ENCODE data around the gene JAZF1. TPM values are rescaled to one million over a fixed set of nuclear protein-coding genes. Genes with fewer than 3 reads are reported as not detected.
A peak's percentile ranks its signal among the peaks of the same experiment; 100 is the strongest.

The JAZF1 gene
- total and polyA plus RNA-seq, 11 donors: 10.3 to 46.2 (median 26.8) TPM

DNA sequence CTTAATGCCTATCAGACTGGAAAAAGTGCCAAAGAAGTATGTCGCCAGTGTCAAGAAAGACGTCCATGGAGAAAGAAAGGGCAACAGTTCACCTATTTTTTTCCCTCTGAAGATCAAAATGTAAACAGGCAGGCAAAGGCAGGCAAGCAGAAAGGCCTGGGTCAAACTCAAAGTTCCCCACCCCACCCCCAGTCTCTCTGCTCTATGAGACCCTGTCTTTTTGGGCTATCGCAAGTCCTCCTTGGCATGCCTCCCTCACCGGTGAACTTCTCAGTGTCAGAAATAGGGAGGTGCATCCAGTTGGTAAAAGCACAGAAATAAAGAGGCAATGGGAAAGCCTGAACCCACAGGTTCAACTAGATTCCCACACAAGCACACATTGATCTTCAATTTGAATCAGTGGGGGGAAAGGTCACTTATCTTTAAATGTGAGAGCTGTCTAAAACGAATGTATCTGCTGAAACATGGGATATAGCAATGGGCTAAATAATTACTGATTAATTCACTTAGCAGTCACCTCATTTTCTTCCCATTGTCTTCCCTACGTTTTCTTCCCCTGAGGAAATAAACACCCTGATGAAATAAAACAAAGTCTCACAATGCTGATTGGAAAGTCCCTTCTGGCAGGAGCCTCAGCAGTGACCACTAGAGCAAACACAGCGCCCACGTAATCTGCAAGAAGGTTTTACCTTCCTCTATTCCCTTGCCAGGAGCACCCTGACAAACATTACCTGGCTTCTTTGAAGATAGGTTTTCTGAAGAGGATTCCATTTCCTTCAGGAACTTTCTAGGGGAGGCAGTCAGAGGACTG lies 31.1 kb downstream of the JAZF1 start:
- Histone ChIP-seq H3K36me3 (no peaks in the 10 kb centered on the region), H3K9me3 (no peaks in the 10 kb centered on the region), H3K27ac (no peak overlapping the region), H3K4me3 (no peak overlapping the region), H3K4me1 (peaks cover 0 to 43% (median 12%) of the 10 kb centered on the region in 12 donors), H3K27me3 (no peaks in the 10 kb centered on the region)
- TF ChIP-seq, protein P1, sequence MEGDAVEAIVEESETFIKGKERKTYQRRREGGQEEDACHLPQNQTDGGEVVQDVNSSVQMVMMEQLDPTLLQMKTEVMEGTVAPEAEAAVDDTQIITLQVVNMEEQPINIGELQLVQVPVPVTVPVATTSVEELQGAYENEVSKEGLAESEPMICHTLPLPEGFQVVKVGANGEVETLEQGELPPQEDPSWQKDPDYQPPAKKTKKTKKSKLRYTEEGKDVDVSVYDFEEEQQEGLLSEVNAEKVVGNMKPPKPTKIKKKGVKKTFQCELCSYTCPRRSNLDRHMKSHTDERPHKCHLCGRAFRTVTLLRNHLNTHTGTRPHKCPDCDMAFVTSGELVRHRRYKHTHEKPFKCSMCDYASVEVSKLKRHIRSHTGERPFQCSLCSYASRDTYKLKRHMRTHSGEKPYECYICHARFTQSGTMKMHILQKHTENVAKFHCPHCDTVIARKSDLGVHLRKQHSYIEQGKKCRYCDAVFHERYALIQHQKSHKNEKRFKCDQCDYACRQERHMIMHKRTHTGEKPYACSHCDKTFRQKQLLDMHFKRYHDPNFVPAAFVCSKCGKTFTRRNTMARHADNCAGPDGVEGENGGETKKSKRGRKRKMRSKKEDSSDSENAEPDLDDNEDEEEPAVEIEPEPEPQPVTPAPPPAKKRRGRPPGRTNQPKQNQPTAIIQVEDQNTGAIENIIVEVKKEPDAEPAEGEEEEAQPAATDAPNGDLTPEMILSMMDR (IDR thresholded peaks at IDR 0.05): no peak
- TF ChIP-seq POLR2A (IDR thresholded peaks at IDR 0.05): no peak
- intact Hi-C loops (cut with DNase I): no loop called here
- ATAC-seq (no peak), DNase-seq (no peak)
- WGBS, 4 donors: 59 to 72% (median 68%) methylated on average over 8 of the region's 8 CpGs

DNA sequence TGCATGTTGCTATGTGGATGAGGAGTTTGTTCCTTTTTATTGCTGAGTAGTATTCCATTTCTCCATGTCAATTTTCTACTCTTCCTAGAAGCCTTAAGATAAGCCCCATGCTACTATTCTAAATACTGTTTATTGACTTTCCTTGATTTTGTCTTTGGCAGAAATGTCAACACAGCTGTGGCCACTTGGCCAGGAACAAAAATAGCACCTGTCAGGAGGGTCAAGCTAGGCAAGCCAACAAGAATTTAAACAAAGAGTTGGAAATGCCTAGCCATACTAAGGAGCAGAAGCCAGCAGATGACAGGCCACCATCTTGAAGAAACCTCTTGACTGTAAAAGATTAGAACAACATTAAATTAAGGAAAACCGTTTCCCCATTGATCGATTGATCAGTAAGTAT lies 34.7 kb downstream of the JAZF1 start:
- no peak for ATAC-seq
- DNase-seq: no peak
- WGBS, 4 donors: 78 to 95% (median 91%) methylated on average over 2 of the region's 2 CpGs
- intact Hi-C loops (cut with DNase I): no loop called here
- no peak for TF ChIP-seq POLR2A (IDR thresholded peaks at IDR 0.05)
- TF ChIP-seq, protein P1 (IDR thresholded peaks at IDR 0.05): no peak
- Histone ChIP-seq H3K27ac (no peak overlapping the region), H3K27me3 (no peaks in the 10 kb centered on the region), H3K4me3 (no peak overlapping the region), H3K9me3 (no peaks in the 10 kb centered on the region), H3K36me3 (no peaks in the 10 kb centered on the region), H3K4me1 (peaks cover 0 to 38% (median 14%) of the 10 kb centered on the region in 12 donors)

DNA sequence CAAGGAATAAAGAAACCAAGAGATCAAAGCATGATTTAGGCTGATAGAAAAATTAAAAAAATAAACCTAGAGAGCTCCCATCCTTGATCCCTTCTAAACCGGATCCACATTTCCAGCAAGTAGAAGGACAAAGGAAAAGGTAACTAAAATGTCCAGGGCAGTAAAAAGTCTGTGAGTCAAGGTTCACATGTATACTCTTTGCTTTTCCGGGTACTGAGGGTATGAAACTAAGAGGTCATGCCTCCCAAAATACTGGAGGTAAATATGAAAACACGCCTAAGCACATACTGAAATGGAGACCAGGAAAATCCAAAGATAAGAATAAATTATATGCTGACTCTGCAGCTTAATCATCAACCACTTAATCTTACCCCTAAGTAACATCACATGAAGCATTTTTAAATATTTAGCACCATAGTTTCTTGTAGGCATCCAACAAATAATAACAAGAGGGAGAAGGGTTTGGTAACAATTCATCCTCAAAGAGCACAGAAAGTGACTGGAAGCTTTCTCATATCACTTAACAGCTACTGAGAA lies 35.4 kb downstream of the JAZF1 start:
- Histone ChIP-seq H3K27me3 (no peaks in the 10 kb centered on the region), H3K36me3 (no peaks in the 10 kb centered on the region), H3K9me3 (no peaks in the 10 kb centered on the region), H3K4me3 (no peak overlapping the region), H3K27ac (no peak overlapping the region), H3K4me1 (peaks cover 0 to 40% (median 15%) of the 10 kb centered on the region in 12 donors)
- TF ChIP-seq POLR2A (IDR thresholded peaks at IDR 0.05): no peak
- TF ChIP-seq, protein P1 (IDR thresholded peaks at IDR 0.05): no peak
- intact Hi-C loops (cut with DNase I): no loop called here
- ATAC-seq (no peak), DNase-seq (no peak)
- WGBS, 4 donors: 87 to 94% (median 89%) methylated on average over 3 of the region's 3 CpGs

DNA sequence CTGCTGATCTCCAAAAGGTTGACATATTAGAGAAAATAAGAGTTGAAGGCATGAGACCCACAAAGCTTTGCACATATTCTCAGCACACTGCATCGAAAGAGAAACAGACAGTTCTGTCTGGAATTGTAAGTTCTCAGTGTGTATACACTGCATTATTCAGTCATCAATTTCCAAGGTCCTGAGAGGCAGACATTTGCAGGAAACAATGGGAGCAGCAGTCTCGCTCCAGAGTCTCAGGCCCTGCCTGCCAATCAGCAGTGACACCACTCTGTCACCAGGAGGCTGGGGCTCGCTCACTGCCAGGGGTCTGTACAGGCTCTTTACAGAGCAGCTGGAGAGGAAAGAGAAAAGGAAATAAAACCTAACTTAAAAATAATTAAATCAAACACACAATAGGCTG lies 36.3 kb downstream of the JAZF1 start:
- no peak for TF ChIP-seq POLR2A (IDR thresholded peaks at IDR 0.05)
- TF ChIP-seq, protein P1 (IDR thresholded peaks at IDR 0.05): peak in 4 of 12 donors; percentile 7 to 23 (median 20)
- DNase-seq (no peak), ATAC-seq (peak in 3 of 4 donors; percentile 30 to 38 (median 36))
- Histone ChIP-seq H3K4me1 (peaks cover 0 to 37% (median 10%) of the 10 kb centered on the region in 12 donors), H3K27me3 (no peaks in the 10 kb centered on the region), H3K4me3 (no peak overlapping the region), H3K36me3 (no peaks in the 10 kb centered on the region), H3K9me3 (no peaks in the 10 kb centered on the region), H3K27ac (no peak overlapping the region)
- intact Hi-C loops (cut with DNase I): loop anchor here in 1 of 10 donors (5.0 kb wide), 1 partner anchor 33 kb away; no protein-coding TSS in a partner anchor
- 44 to 63% (median 55%) methylated on average over 3 of the region's 3 CpGs for WGBS, 4 donors
